Activated gamma-delta T cell treated with Interleukin-2 at 50 U/mL for 16 hours (primary cell): Measurements from ENCODE around the gene PHF2.

ENCODE experiments used
- DNase-seq: peaks from one replicate; pipeline ENCODE4 v3.0.0-alpha.2; 2020

Gene PHF2

DNA sequence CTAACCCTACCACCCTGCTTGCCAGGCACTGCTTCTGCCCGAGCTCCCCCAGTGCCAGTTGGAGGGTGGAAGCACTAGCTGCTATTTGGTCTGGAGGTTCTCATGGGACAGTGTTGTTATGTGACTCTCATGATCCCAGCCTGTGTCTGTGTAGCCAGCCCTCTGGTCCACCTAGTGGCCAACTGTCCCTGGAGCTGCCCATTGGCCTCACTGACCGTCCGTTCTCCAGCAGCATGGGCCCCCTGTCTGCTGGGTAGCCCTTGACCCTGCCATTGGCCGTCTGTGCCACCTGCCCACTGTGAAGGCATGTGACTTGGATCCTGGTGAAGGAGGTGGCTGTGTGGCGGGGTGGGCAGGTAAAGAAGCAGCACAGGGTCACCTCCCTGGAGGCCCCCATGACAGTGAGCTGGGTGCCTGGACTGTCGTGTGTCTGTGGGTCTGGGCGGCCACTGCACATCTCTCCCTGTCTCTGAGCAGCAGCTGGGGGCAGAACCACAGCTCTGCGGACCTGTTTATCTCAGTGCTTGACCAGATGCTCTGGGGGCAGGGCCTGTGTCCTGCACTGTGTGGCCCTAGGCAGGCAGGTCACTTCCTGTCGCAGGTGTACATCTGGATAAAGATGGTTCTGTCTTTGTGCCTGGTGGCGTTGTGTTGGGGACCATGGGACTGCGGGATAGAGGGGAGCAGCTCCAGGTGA lies 11.4 kb downstream of the PHF2 start:
- DNase-seq: no peak

DNA sequence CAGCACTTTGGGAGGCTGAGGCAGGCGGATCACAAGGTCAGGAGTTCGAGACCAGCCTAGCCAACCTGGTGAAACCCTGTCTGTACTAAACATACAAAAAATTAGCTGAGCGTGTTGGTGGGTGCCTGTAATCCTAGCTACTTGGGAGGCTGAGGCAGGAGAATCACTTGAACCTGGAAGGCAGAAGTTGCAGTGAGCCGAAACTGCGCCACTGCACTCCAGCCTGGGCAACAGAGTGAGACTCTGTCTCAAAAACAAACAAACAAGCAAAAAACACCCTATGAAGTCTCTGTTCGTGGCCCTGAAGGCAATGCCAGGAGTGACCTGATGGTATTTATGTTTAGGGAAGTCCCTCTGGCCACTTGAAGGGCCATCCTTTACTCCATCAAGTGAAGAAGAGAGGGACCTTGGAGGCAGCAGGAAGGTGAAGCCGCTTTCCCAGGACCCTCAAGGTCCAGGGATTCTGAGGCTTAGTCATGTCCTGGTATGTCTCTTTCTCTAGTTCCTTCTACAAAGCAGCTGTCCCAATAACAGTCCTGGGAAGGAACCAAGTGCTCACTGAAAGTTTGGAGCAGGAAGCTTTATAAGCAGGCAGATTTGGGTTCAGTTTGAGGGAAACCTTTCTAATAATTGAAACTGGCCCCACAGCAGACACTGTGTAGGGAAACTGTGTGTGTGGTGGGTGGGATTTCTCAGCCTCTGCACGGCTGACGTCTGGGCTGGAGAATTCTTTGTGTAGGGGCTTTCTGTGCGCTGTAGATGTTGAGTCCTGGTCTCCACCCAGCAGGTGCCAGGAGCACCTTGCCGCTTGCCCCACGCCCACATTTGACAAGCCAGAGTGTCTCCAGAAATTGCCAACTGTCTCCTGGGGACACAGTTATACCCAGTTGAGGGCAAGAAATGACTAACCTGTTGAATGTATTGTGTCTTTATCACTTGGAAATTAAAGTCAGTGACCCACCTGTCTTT lies 12.5 kb downstream of the PHF2 start:
- no peak for DNase-seq

DNA sequence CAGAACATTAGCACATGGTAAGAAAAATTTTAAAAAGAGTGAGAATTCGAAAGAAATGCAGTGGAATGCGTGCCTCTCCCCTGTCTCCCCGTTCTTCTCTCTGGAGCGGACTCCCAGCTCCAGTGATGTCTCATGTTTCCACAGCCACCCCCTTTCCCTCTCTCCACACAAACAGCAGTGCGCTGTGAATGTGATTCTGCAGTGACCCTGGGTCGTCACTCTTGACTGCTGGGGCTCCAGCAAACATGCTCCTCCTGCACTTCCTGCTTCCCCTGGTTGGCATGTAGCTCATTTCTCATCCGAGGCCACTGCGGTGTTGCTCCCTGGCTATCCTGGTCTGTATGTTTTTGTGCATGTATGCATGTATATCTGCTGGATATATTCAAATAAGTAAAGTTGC lies 13.3 kb downstream of the PHF2 start:
- DNase-seq: no peak

DNA sequence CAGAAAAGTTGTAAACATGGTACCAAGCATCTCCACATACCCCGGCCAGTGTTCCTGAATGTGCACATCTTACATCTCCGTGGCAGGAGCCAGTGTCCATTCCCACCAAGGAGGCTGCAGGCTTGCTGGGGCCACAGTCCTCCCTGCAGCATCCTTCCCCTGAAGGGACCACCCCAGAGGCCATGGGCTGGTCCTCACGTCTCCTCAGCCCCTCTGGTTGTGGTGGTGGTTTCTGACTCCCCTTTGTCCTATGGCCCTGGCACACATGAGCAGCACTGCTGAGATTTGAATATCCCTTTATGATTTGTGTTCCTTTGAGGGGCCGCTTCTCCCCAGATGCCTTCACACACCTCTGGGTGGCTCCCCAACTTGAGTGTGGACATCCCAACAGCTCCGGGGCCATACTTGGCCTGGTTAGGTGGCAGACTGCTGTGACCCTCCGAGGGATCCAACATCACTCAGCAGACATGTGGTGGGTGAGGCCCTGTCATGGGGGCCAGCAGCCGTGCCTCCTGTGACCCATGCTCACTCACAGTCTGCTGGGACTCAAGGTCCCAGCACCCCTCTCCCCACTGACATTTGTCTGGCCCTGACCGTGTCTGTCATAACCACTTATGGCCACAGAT lies 14.3 kb downstream of the PHF2 start:
- DNase-seq: no peak

DNA sequence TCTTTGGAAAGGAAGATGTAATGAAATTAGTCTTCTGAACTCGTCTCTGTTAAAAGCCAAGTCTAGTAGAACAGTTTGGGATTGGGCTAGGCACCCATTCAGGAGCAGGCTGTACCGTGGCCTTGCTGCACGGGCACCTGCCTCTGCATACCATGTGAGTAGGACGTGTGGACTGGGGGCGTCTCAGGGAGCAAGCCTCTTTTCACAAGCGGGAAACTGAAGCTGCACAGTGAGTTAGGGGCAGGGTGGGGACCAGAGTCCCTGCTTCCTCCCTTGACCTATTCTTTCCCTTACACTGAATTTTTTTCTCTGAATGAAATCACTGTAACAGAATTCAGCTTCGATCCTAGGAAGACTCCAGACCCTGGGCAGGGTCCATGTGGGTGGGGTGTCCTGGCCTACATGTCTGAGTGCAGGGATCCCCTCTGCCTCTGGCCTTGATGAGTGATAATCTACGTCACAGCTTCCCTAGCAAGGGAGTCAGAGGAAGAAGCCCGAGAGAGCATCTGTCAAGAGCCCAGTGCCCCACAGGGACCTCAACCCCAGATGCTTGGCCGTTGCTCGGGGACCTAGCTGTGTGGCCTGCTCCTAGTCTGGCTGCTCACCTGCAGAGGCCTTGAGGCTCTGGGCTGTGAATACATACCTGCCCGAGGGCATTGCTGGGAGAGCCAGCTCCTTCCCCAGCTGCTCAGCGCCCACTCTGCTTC lies 15.1 kb downstream of the PHF2 start:
- no peak for DNase-seq

DNA sequence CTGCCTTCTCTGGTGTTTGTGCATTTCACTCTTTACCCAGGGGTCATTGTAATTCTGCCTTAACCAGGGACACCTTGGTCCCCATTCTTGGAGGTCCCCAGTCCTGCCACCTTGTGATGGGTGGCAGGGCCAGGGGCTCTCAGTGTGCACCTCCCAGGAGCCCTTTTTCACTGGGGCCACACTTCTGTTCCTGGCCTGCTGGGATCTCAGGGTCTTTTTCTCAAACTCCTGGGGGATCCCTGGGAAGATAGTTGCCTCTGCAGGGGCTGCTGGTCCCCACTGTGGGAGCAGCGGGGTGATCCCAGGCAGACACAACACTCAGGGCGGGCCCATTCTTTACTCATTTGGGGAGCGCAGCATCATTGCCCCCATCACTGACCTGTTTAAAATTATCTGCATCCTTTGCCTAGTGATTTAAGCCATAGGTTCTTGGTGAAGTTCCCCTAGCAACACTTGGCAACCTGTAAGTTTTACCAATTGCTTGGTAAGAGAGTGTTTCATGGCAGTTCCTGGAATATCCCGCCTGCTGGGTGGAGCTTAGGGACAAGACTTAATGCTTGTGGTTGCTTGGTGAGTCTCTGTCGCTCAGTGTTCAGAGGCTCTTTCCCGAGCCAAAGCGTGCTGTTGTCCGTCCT lies 15.7 kb downstream of the PHF2 start:
- no peak for DNase-seq

DNA sequence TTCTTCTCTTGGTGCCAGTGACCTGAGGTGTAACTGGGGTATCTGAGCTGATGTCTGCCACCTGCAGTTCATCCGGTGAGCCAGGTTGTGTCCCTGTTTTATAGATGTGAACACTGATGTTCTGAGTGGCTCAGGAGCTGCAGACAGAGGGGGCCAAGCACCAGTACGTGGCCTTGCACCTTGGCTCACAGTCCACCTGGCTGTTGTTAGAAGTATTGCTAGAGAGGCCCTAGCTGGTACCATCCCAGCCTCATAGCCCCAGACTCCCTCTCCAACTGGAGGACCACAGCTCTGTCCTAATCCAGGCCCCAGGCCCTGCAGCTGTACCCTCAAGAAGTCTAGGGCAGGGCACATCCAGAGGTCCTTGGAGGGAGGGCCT lies 16.2 kb downstream of the PHF2 start:
- DNase-seq: no peak

DNA sequence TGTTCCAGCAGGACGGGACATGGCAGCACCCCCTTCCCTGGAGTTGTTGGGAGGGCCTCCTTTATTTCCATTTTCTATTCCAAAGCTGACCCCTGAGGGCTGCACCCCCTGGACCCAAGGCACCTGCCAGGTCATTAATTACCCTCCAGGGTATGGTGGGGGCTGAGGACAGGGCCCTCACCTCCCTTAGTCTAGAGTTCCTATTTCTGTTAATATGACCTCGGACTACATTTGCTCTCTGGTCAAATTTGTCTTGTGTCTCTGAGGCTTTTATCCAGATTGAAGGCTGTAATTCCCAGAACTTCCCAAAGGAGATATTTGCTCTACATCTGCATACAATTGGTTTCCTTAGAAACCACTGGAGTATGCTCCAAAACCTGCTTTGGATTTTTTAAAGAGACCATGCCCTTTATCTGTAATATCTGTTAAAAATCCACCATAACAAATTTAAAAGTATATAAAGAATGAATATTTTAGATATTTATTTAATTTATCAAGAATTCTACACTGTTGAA lies 16.8 kb downstream of the PHF2 start:
- no peak for DNase-seq

DNA sequence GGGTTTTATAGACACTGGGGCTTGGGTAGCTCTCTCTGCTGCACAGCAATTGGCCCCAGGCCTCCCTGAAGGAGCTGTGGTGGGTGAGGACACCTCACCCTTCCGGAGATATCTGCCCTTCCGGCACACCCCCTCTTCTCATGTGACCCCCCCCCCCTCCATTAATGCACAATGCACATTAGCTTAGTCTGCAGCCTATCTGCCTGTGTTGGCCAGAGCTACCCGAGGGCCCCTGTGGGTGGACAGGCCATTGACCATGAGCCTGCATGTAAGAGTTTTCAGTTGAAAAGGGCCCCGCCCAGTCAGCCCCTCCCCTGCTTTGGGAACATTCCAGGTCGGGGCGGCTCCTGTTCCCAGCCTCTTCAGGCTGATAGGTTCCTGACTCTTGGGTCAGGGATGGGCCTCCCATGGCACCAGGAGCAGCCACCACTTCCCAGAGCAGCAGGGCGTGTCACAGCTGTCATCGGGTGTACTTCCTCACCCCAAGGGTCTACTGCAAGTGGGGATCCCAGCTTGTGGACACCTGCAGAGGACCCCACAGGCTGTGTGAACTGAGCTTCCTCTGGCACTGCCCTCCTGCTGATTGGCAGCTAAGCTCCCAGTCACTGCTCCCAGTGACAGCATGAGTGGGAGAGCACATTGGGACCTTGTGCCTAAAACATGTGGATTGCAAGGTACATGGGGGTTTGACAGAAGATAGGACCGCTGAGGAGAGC lies 17.8 kb downstream of the PHF2 start:
- no peak for DNase-seq

DNA sequence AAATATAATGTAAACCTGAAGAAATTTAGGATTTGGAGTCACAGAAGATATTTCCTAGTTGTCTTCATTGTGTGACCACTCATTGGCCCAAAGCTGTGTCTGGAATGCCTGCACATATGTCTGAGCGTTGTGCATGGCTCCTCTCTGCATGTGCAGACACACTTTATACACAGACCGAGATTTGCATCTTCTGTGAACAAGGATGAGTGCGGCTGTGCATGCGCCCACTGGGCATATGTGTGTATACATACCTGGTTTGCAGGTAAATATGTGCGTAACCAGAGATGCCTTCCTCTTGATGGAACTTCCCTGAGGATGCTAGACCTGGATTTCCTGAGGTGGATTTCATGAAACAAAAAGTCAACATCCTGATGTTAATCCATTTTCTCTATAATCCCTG lies 19.1 kb downstream of the PHF2 start:
- no peak for DNase-seq

DNA sequence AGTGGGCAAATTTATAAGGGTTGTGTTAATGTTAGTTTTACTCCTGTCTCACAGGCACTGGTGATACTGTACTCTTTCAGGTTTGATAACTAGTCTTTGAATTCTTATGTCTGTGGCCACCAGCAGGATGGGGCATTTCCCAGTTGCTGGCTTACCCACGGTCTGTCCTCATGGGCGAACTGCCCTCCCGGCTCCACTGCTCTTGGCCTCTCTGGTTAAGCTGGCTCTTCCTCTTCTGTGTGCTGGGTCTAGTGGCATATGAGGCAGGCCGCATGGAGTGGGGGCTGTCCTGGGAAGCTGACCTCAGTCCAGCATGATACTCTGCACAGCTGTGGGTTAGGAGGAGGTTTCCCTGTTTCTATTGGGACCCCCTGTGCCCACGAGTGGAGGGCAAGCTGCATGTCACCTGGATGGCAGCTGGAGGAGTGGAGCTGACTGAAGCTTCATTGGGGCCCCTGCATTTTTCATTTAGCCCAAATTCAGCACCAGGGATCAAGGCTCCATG lies 19.5 kb downstream of the PHF2 start:
- DNase-seq: no peak

DNA sequence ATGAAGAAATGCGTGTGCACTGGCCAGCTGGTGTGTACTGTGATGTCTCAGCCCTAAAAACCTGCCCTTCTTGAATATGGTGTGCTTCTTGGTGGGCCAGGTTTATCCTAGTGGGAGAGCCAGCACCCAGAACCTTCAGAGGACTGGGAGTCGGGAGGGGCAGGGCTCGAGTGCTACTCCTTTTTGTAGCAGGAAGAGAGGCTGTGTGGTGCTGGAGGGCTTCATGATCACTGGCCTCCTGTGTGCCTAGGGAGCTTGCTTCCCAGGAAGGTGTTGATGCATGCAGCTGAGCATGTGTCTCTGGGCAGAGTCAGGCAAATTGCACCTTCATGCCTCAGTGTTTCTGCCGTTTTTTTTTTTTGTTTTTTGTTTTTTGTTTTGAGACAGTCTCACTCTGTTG lies 20.0 kb downstream of the PHF2 start:
- no peak for DNase-seq

DNA sequence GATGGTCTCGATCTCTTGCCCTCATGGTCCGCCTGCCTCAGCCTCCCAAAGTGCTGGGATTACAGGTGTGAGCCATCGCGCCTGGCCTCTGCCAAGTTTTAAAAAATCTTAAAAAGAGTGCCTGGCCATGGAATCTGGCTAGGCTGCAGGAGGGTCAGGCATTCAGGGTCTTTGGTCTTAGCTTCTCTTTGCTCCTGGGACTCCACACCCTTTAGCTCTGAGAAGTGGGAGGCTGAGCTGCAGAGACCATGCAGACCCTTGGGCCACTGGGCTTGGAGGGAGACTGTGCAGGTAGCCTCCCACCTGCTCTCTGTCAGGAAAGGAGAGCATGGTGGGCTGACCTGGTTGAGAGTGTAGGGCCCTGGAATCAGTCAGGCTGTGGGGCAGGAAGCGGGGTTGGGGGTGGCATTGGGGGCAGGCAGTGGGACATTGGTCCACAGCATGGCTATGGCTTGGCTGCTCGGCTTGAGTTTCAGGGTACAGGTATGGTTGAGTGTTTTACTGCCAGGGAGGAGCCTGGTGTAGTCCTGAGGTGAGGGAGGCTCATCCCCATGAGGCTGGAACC lies 20.8 kb downstream of the PHF2 start:
- DNase-seq: no peak

DNA sequence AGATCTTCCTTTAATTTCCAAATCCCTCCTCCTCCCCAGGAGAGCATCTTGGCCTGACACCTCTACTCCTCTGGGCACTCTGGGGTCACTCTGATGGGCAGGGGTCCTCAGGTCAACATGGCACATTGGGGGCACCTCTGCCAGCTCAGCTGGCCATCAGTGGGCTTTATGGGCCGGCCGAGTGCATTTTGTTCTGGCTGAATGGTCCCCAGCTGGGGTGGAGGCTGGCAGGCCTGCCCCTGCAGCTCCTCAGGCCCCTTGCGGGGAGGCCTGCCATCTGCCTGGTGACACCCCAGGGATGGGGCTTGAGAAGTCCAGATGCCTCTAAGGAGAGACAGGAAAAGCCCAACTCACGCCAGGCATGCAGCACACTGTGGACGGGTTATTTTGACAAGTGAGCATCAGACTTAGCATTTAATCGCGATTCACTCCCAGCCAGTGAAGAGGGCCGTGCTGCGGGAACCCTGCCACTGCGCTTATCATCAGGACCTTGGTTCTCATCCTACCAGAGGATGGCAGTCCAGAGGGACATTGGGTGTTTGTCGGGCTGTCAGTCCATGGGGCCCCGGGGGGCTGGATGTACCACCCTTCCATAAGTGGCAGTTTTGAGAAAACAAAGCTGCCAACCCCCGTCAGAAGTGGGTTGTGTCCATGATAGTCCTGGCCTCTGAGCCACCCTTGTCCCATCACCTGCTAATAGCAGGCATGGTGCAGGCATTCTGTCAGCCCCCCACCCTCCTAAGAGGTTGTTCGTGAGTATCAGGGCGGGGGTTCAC lies 21.7 kb downstream of the PHF2 start:
- no peak for DNase-seq

DNA sequence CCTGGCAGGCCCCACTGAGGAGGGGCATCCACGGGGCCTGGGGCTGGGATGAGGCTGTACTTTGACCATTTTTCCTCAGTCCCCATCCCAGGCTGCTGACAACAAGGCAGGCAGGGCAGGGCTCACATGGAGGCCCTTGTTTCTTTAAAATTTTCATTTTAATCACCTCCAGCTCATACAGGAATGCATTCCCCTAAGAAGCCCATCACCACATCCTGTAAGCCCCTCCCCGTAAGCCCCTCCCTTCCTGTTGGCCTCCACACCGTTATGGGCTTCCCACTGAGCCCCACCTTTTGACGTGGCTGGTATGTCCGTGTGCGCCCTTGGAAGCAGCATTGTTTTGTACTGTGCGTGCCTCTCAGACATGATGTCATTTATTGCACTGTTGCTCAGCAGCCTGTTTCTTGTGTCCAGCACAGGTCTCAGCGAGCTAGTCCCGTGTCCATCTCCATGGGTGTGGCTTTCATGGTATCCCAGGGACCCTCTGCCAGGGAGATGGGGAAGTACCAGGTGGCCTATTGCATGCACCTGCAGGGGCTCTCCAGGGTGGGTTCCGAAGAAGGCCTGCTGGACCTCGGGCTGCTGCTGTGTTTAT lies 22.4 kb downstream of the PHF2 start:
- DNase-seq: no peak

DNA sequence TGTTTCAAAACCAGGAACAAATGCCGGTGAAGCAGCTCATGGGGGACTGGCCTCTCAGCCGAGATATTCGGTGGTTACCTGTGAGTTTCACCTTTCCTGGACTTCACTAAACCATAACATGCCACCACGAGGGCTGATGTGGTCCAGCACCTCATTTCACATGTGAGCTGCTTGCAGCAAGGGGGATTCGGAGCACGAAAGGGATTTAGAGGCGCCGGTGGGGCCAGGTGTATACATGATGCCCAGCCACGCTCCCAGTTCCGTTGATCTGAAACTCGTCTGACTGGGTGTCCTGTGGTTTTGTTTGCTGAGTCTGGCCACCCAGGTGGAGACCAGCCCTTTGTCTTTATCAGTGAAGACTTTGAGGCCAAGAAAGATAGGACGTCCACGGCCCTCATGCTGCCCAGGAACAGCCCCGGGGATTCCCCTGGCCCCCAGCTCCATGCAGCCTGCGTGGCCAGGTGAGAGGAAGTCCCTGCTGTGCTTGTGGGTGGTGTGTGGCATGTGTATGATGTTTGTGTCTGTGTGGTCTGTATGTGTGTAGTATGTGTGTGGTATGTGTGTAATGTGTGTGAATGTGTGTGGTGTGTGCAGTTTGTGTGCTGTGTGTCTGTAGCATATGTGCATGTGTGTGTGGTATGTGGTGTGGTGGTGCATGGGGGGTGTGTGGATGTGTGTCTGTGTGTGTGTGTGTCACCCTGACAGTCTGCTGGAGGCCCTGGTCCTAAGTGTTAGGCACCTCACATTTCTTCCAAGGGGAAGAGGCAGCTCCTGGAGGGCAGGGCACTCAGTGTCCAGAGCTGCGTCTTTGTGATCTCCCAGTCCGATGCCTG lies 23.4 kb downstream of the PHF2 start:
- no peak for DNase-seq

DNA sequence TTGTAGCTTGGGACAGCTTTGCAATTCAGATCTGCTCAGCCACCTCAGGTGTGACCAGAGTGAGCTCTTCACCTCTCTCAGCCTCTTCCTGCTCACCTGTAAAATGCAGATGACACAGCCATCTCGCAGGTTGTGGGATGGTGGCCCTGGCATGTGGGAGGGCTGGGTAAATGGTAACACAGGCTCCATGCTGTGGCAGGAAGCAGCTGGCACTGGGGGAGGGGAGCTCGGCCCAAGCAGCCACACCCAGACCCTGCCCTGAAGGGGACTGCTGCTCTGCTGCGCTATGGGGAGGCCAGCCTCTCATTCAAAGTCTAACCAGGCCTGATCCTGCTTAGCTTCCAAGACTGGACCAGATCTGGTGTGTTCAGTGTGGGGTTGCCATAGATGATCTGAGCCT lies 24.1 kb downstream of the PHF2 start:
- DNase-seq: no peak

DNA sequence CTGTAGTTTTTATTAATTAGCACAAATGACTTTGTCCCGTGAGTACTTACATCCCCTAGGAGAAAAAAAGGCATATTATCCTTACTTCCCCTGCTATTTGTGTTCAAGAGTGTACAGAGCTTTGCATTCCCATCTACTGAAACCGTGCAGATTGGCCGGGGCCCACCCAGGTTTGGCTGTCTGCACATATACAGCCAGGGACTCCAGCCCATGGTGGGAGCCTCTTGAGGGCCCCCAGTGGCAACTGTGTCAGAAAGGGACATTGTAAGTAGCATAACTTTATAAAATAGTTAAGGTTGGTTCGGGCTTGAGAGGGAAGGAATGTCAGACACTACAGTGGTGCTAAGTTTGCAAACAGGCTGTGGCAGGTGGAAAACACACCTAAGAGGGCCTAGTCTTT lies 24.7 kb downstream of the PHF2 start:
- DNase-seq: no peak

DNA sequence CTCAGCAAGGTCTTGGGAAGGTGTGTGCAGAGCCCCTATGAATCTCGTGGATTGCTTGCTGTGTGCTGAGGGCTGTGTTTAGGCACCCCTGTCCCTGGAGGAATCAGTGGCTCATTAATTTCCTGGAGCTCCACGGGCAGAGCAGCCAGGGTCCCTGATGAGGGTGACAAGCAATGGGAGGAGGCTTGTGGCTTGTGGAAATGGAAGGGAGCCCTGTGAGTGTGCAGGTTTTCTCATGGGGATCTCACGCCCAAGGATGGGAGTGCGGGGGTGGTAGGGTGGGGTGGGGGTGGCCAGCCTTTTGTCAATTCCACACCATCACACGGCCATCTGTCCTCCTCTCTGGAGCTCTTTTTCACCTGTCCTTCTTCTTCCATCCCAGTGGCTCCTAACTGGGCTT lies 25.3 kb downstream of the PHF2 start:
- DNase-seq: no peak
